OCI-LY1 (cell line): ENCODE measurements around the gene NKAIN2.

Source experiments
- H2AFZ ChIP-seq: fragments of 200-600 bp; sonication (generic), shearing (Covaris generic); 2 replicates; pipeline ENCODE4 v1.6.0; 2014; ENCODE audit warnings: antibody characterized with exemption, mild to moderate bottlenecking, low read length
- H3F3A ChIP-seq: fragments of 200-600 bp; sonication (generic), shearing (Covaris generic); 2 replicates; pipeline ENCODE4 v1.6.0; 2014; ENCODE audit warnings: mild to moderate bottlenecking, antibody characterized with exemption, low read length, moderate library complexity; ENCODE audit not compliant: insufficient read depth
- H3K27ac ChIP-seq: fragments of 200-600 bp; sonication (generic); 2 replicates; pipeline ENCODE4 v1.5.1; 2014; ENCODE audit warnings: low read length, mixed run types, mild to moderate bottlenecking, low read depth; ENCODE audit not compliant: poor library complexity, severe bottlenecking
- H3K27me3 ChIP-seq: fragments of 200-600 bp; sonication (generic); 2 replicates; pipeline ENCODE4 v1.6.0; 2014; ENCODE audit warnings: antibody characterized with exemption, mild to moderate bottlenecking, low read length, moderate library complexity; ENCODE audit not compliant: insufficient read depth
- H3K36me3 ChIP-seq: fragments of 200-600 bp; sonication (generic); 2 replicates; pipeline ENCODE4 v1.6.1; 2014; ENCODE audit warnings: mild to moderate bottlenecking, antibody characterized with exemption, low read length, moderate library complexity, mixed read lengths; ENCODE audit not compliant: insufficient read depth
- H3K4me1 ChIP-seq: fragments of 200-600 bp; sonication (generic); 2 replicates; pipeline ENCODE4 v1.5.1; 2014; ENCODE audit warnings: mild to moderate bottlenecking, low read length, moderate library complexity; ENCODE audit not compliant: insufficient read depth, severe bottlenecking
- H3K4me2 ChIP-seq: fragments of 200-600 bp; sonication (generic), shearing (Covaris generic); 2 replicates; pipeline ENCODE4 v1.6.1; 2014; ENCODE audit warnings: low read length
- H3K4me3 ChIP-seq: fragments of 200-600 bp; sonication (generic); 2 replicates; pipeline ENCODE4 v1.5.1; 2014; ENCODE audit warnings: low read length, low read depth, mild to moderate bottlenecking, mixed read lengths; ENCODE audit not compliant: poor library complexity, severe bottlenecking
- H3K79me2 ChIP-seq: fragments of 200-600 bp; shearing (Covaris generic); 2 replicates; pipeline ENCODE4 v1.6.1; 2016; ENCODE audit warnings: mixed run types, low read length, mixed read lengths; ENCODE audit not compliant: insufficient read depth
- H3K9ac ChIP-seq: fragments of 200-600 bp; sonication (generic), shearing (Covaris generic); 2 replicates; pipeline ENCODE4 v1.6.1; 2014; ENCODE audit warnings: mild to moderate bottlenecking, low read length, mixed read lengths
- H3K9me2 ChIP-seq: fragments of 200-600 bp; sonication (generic), shearing (Covaris generic); 2 replicates; pipeline ENCODE4 v1.6.1; 2014; ENCODE audit warnings: low read depth, mild to moderate bottlenecking, low read length, mixed read lengths
- H3K9me3 ChIP-seq: fragments of 200-600 bp; shearing (Covaris generic); 2 replicates; pipeline ENCODE4 v1.6.1; 2014; ENCODE audit warnings: low read length, mixed read lengths
- H4K20me1 ChIP-seq: fragments of 200-600 bp; sonication (generic), shearing (Covaris generic); 2 replicates; pipeline ENCODE4 v1.6.0; 2016; ENCODE audit warnings: mild to moderate bottlenecking, low read length; ENCODE audit not compliant: insufficient read depth
- EZH2 ChIP-seq: fragments of 200-600 bp; sonication (generic), shearing (Covaris generic); IDR thresholded peaks from 2 replicates; pipeline ENCODE4 v1.8.0; 2017; ENCODE audit warnings: borderline replicate concordance, mixed run types, mild to moderate bottlenecking, antibody characterized with exemption, low read length, moderate library complexity, mixed read lengths
- TF ChIP-seq, protein P1 (sequence below): fragments of 200-600 bp; sonication (generic), shearing (Covaris generic); IDR thresholded peaks from 2 replicates; pipeline ENCODE4 v1.5.1; 2017; ENCODE audit warnings: mild to moderate bottlenecking, antibody characterized with exemption, low read length, moderate library complexity, mixed read lengths

The NKAIN2 gene

DNA sequence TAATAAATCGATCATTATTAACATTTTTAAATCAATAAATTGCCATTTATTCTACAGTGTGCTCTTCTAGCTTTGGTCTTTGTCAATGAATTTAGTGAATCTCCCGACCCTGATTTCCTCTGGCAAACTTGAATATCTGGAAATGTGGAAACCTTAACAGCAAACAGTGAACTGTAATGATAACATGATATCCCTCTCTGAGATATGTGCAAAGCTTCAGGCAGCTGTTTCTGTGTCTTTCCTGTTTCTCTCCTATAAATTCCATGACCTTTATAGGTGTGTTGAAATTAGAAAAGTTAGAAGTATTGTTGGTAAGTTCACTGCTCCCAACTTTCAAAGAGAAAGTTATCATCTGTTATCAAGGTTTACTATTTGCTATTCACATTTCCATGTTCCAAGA, 939.8 kb downstream of the NKAIN2 start:
- Histone ChIP-seq H3K4me1 (no peaks in the 10 kb centered on the region), H3F3A (no peaks in the 10 kb centered on the region), H3K4me2 (no peak overlapping the region), H3K4me3 (no peak overlapping the region), H3K9ac (no peak overlapping the region), H3K36me3 (no peaks in the 10 kb centered on the region), H3K79me2 (no peaks in the 10 kb centered on the region), H3K27ac (no peak overlapping the region), H3K9me3 (no peaks in the 10 kb centered on the region), H4K20me1 (no peaks in the 10 kb centered on the region), H3K27me3 (no peaks in the 10 kb centered on the region), H2AFZ (no peak overlapping the region), H3K9me2 (no peaks in the 10 kb centered on the region)
- TF ChIP-seq EZH2: no peak
- TF ChIP-seq, protein P1, sequence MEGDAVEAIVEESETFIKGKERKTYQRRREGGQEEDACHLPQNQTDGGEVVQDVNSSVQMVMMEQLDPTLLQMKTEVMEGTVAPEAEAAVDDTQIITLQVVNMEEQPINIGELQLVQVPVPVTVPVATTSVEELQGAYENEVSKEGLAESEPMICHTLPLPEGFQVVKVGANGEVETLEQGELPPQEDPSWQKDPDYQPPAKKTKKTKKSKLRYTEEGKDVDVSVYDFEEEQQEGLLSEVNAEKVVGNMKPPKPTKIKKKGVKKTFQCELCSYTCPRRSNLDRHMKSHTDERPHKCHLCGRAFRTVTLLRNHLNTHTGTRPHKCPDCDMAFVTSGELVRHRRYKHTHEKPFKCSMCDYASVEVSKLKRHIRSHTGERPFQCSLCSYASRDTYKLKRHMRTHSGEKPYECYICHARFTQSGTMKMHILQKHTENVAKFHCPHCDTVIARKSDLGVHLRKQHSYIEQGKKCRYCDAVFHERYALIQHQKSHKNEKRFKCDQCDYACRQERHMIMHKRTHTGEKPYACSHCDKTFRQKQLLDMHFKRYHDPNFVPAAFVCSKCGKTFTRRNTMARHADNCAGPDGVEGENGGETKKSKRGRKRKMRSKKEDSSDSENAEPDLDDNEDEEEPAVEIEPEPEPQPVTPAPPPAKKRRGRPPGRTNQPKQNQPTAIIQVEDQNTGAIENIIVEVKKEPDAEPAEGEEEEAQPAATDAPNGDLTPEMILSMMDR: no peak

- no peak overlapping the region for H2AFZ ChIP-seq
- H3F3A ChIP-seq: no peaks in the 10 kb centered on the region
- no peaks in the 10 kb centered on the region for H3K36me3 ChIP-seq
- no peak overlapping the region for H3K9ac ChIP-seq
- TF ChIP-seq EZH2: no peak
- TF ChIP-seq, protein P1: no peak
- H3K27me3 ChIP-seq: no peaks in the 10 kb centered on the region
- no peaks in the 10 kb centered on the region for H4K20me1 ChIP-seq
- no peak overlapping the region for H3K4me3 ChIP-seq
- no peaks in the 10 kb centered on the region for H3K9me3 ChIP-seq
- no peaks in the 10 kb centered on the region for H3K79me2 ChIP-seq
- H3K4me1 ChIP-seq: no peaks in the 10 kb centered on the region
- no peak overlapping the region for H3K27ac ChIP-seq
- H3K4me2 ChIP-seq: no peak overlapping the region
- no peaks in the 10 kb centered on the region for H3K9me2 ChIP-seq
Observed at GRCh38 chr6:124747349-124747748, 943.7 kb downstream of the NKAIN2 start.

- H3K27me3 ChIP-seq: no peaks in the 10 kb centered on the region
- H3K79me2 ChIP-seq: no peaks in the 10 kb centered on the region
- no peaks in the 10 kb centered on the region for H3K9me2 ChIP-seq
- H3K36me3 ChIP-seq: no peaks in the 10 kb centered on the region
- no peaks in the 10 kb centered on the region for H3K9me3 ChIP-seq
- no peak overlapping the region for H3K4me3 ChIP-seq
- no peak overlapping the region for H3K4me2 ChIP-seq
- no peaks in the 10 kb centered on the region for H4K20me1 ChIP-seq
- no peak overlapping the region for H2AFZ ChIP-seq
- no peak overlapping the region for H3K9ac ChIP-seq
- H3K4me1 ChIP-seq: no peaks in the 10 kb centered on the region
- H3F3A ChIP-seq: no peaks in the 10 kb centered on the region
- no peak for TF ChIP-seq EZH2
- TF ChIP-seq, protein P1: no peak
- no peak overlapping the region for H3K27ac ChIP-seq
Observed at GRCh38 chr6:124748778-124749177, 945.1 kb downstream of the NKAIN2 start.
